GM04504 (cell line): ENCODE data around the gene OR10A3.

Experiments used
- DNase-seq: peaks from one replicate; pipeline ENCODE4 v3.0.0-alpha.2; 2012; ENCODE audit warnings: low read depth

OR10A3 gene

GRCh38 chr11:7892059-7892699 lies 49.3 kb downstream of the OR10A3 start:
- peak; percentile 21 for DNase-seq

- no peak for DNase-seq
Measured at GRCh38 chr11:7890417-7891172, 50.9 kb downstream of the OR10A3 start.

GRCh38 chr11:7889985-7890384 lies 51.5 kb downstream of the OR10A3 start:
- no peak for DNase-seq
